ENCODE measurements around the gene DAAM1.

DAAM1 gene

DNA sequence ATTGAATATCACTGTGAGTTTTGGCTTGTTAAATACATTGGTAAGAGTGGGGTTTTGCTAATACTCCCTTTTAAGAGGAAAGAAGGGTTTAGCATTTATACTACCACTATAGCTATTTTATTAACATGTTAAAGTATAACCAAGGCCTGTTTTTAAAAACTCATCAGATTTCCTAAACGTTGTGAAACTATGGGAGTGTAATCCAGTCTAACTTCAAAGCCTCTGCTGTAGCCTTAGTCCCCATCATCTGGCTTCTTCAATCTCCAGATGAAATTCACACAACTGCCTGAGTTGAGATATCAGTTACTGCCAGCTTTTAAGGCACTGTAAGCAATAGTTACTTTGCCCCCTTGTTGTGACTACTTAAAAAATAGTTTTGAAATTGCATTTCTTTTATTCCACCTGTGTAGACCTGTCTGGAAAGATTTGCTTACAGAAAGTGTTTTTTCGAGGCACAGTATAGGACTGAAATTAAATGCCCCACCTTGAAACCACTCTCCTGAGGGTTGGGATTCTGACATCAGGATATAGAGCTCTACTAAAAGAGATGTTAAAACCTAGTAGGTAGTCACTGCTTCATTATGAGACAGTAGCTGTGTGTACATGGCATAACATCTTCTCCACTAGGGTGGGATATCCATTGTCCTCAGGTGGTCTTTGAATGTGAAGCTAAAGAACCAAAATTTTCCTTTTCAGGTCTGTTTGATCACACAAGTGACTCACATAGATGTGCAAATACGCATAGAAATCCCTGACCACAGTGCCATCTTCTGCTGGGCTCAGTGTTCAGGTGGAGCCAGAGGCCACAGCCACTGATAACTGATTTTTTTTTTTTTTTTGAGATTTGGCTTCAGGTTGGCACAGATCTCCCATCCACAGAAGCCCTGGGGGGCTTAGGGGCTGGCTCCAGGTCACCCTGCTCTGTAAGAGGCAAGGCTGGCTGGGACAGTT, 125.5 kb downstream of the DAAM1 start (continued):
- TF ChIP-seq, protein P1, sequence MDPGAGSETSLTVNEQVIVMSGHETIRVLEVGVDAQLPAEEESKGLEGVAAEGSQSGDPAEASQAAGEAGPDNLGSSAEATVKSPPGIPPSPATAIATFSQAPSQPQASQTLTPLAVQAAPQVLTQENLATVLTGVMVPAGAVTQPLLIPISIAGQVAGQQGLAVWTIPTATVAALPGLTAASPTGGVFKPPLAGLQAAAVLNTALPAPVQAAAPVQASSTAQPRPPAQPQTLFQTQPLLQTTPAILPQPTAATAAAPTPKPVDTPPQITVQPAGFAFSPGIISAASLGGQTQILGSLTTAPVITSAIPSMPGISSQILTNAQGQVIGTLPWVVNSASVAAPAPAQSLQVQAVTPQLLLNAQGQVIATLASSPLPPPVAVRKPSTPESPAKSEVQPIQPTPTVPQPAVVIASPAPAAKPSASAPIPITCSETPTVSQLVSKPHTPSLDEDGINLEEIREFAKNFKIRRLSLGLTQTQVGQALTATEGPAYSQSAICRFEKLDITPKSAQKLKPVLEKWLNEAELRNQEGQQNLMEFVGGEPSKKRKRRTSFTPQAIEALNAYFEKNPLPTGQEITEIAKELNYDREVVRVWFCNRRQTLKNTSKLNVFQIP (CRISPR knock-in tag; IDR thresholded peaks at IDR 0.05; ENCODE audit: borderline replicate concordance, low read depth), result no peak
- TF ChIP-seq ISL1 (CRISPR knock-in tag; IDR thresholded peaks at IDR 0.05) (no peak), PPARA (CRISPR knock-in tag; IDR thresholded peaks at IDR 0.05; ENCODE audit: borderline replicate concordance) (no peak), ZFP3 (CRISPR knock-in tag; IDR thresholded peaks at IDR 0.05) (no peak), ESRRG (CRISPR knock-in tag; IDR thresholded peaks at IDR 0.05) (no peak), TCF4 (CRISPR knock-in tag; IDR thresholded peaks at IDR 0.05; ENCODE audit: borderline replicate concordance) (no peak)

DNA sequence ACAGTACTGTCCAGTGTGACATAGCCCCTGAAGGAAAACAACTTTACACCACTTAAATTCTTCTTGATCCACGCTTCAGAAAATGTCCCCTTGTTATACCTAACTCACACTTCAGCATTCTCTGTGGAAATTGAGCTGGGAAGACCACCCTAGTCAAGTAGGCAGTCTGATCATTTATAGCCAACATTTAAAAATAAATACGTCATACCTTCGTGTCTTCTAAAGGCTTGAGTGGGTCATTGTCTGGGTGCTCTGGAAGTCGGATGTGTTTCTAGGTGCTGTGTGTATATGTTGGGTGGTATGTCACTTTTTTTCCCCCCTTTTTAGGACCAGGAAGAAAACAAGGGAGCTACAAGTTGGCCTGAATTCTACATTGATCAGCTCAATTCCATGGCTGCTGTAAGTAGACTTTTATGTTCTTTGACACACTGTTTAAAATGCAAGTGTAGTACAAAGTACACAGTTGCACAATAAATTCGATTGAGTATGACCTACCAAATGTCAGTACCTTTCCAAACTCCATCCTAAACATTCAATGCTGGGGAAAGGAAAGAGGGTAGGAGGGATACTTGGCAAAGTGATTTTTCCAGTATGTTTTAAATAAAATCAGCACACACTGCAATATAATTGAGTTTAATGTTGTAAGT, 126.6 kb downstream of the DAAM1 start:
- ATAC-seq, result no peak; the same call in 2 of the 3 replicates
- TF ChIP-seq CSDC2 (CRISPR knock-in tag; IDR thresholded peaks at IDR 0.05) (no peak), PPARA (CRISPR knock-in tag; IDR thresholded peaks at IDR 0.05; ENCODE audit: borderline replicate concordance) (no peak), ISL1 (CRISPR knock-in tag; IDR thresholded peaks at IDR 0.05) (no peak), OSR1 (CRISPR knock-in tag; IDR thresholded peaks at IDR 0.05) (no peak), ARNTL (CRISPR knock-in tag; IDR thresholded peaks at IDR 0.05; ENCODE audit: borderline replicate concordance, low read depth) (no peak), ZC3H10 (CRISPR knock-in tag; IDR thresholded peaks at IDR 0.05) (no peak), SNAI2 (CRISPR knock-in tag; IDR thresholded peaks at IDR 0.05) (no peak), ZFP3 (CRISPR knock-in tag; IDR thresholded peaks at IDR 0.05) (no peak), ZNF8 (CRISPR knock-in tag; IDR thresholded peaks at IDR 0.05) (no peak), BACH2 (CRISPR knock-in tag; IDR thresholded peaks at IDR 0.05; ENCODE audit: borderline replicate concordance) (no peak), GLIS3 (CRISPR knock-in tag; IDR thresholded peaks at IDR 0.05) (no peak), ZNF70 (CRISPR knock-in tag; IDR thresholded peaks at IDR 0.05) (no peak)
- TF ChIP-seq, protein P2, sequence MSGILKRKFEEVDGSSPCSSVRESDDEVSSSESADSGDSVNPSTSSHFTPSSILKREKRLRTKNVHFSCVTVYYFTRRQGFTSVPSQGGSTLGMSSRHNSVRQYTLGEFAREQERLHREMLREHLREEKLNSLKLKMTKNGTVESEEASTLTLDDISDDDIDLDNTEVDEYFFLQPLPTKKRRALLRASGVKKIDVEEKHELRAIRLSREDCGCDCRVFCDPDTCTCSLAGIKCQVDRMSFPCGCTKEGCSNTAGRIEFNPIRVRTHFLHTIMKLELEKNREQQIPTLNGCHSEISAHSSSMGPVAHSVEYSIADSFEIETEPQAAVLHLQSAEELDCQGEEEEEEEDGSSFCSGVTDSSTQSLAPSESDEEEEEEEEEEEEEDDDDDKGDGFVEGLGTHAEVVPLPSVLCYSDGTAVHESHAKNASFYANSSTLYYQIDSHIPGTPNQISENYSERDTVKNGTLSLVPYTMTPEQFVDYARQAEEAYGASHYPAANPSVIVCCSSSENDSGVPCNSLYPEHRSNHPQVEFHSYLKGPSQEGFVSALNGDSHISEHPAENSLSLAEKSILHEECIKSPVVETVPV (CRISPR knock-in tag; IDR thresholded peaks at IDR 0.05), result no peak
- TF ChIP-seq, protein P3, sequence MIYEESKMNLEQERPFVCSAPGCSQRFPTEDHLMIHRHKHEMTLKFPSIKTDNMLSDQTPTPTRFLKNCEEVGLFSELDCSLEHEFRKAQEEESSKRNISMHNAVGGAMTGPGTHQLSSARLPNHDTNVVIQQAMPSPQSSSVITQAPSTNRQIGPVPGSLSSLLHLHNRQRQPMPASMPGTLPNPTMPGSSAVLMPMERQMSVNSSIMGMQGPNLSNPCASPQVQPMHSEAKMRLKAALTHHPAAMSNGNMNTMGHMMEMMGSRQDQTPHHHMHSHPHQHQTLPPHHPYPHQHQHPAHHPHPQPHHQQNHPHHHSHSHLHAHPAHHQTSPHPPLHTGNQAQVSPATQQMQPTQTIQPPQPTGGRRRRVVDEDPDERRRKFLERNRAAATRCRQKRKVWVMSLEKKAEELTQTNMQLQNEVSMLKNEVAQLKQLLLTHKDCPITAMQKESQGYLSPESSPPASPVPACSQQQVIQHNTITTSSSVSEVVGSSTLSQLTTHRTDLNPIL (CRISPR knock-in tag; IDR thresholded peaks at IDR 0.05; ENCODE audit: low read depth), result no peak

DNA sequence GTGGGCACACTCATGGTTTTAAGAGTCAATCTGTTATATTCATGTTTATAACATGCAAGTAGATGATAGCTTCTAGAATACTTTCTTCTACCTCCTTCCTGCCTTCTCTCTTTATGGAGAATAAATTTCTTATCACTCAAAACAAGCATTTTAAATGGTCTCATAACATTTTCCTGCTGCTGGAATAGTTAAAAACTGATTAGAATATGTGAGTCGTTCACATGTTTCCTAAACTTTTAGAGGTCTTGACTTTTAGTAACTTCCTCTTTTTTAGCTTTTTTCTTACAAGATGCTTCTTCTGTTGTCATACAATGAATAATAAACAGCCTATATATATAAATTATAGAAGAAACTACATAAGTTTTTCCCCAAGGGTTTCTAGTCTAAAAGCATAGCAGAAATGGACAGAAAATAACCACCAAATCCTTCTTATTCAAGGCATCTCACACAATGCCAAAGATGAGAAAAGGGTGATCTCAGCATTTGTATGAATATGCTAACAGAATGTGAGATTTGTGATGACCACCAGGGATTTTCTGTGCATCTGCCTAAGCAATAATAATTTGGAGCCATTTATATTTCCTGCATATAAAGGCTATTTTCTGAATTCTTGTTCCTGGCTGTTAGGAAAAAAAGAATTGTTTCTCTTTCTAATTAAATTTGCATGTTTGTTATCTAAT, 127.8 kb downstream of the DAAM1 start:
- ATAC-seq, result no peak
- TF ChIP-seq, protein P2 (CRISPR knock-in tag; IDR thresholded peaks at IDR 0.05), result no peak
- no peak for TF ChIP-seq ZFP30 (CRISPR knock-in tag; IDR thresholded peaks at IDR 0.05)
- TF ChIP-seq ZNF8 (CRISPR knock-in tag; IDR thresholded peaks at IDR 0.05), result no peak
- TF ChIP-seq BACH2 (CRISPR knock-in tag; IDR thresholded peaks at IDR 0.05; ENCODE audit: borderline replicate concordance), result no peak
- no peak for TF ChIP-seq TOX (CRISPR knock-in tag; IDR thresholded peaks at IDR 0.05; ENCODE audit: borderline replicate concordance)
- TF ChIP-seq ARNTL (CRISPR knock-in tag; IDR thresholded peaks at IDR 0.05; ENCODE audit: borderline replicate concordance, low read depth), result no peak
- TF ChIP-seq, protein P4, sequence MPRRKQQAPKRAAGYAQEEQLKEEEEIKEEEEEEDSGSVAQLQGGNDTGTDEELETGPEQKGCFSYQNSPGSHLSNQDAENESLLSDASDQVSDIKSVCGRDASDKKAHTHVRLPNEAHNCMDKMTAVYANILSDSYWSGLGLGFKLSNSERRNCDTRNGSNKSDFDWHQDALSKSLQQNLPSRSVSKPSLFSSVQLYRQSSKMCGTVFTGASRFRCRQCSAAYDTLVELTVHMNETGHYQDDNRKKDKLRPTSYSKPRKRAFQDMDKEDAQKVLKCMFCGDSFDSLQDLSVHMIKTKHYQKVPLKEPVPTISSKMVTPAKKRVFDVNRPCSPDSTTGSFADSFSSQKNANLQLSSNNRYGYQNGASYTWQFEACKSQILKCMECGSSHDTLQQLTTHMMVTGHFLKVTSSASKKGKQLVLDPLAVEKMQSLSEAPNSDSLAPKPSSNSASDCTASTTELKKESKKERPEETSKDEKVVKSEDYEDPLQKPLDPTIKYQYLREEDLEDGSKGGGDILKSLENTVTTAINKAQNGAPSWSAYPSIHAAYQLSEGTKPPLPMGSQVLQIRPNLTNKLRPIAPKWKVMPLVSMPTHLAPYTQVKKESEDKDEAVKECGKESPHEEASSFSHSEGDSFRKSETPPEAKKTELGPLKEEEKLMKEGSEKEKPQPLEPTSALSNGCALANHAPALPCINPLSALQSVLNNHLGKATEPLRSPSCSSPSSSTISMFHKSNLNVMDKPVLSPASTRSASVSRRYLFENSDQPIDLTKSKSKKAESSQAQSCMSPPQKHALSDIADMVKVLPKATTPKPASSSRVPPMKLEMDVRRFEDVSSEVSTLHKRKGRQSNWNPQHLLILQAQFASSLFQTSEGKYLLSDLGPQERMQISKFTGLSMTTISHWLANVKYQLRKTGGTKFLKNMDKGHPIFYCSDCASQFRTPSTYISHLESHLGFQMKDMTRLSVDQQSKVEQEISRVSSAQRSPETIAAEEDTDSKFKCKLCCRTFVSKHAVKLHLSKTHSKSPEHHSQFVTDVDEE (CRISPR knock-in tag; IDR thresholded peaks at IDR 0.05), result no peak
- no peak for TF ChIP-seq ZNF565 (CRISPR knock-in tag; conservative IDR thresholded peaks at IDR 0.05; ENCODE audit: low read depth)
- TF ChIP-seq, protein P1 (CRISPR knock-in tag; IDR thresholded peaks at IDR 0.05; ENCODE audit: borderline replicate concordance, low read depth), result no peak
- no peak for TF ChIP-seq ZC3H10 (CRISPR knock-in tag; IDR thresholded peaks at IDR 0.05)
- no peak for TF ChIP-seq TCF4 (CRISPR knock-in tag; IDR thresholded peaks at IDR 0.05; ENCODE audit: borderline replicate concordance)
- TF ChIP-seq CSDC2 (CRISPR knock-in tag; IDR thresholded peaks at IDR 0.05), result no peak
- no peak for TF ChIP-seq SNAI2 (CRISPR knock-in tag; IDR thresholded peaks at IDR 0.05)
- no peak for TF ChIP-seq ESRRG (CRISPR knock-in tag; IDR thresholded peaks at IDR 0.05)
- no peak for TF ChIP-seq RARB (CRISPR knock-in tag; IDR thresholded peaks at IDR 0.05)
- TF ChIP-seq PPARA (CRISPR knock-in tag; IDR thresholded peaks at IDR 0.05; ENCODE audit: borderline replicate concordance), result no peak
- TF ChIP-seq OSR1 (CRISPR knock-in tag; IDR thresholded peaks at IDR 0.05), result no peak
- no peak for TF ChIP-seq ISL1 (CRISPR knock-in tag; IDR thresholded peaks at IDR 0.05)

Data from SK-N-SH treated with all-trans-retinoic acid at 6 μM for 48 hours (cell line).